Stimulated activated CD8-positive, alpha-beta memory T cell treated with anti-CD3 and anti-CD28 coated beads, Interleukin-12 subunit alpha, Interleukin-12 subunit beta, amount 100 ng/mL, for 4 hours (primary cell): ENCODE data around the gene JMJD1C.
"Not testable (repeated sequence)": the region's sequence is repeated elsewhere in the genome, so short reads cannot be mapped to it uniquely, and the experiment has no call there.

Experiments used
- DNase-seq: peaks from one replicate; pipeline ENCODE4 v3.0.0-alpha.2; 2020; ENCODE audit warnings: low read depth

The JMJD1C gene

GRCh38 chr10:63258920-63259678 lies 206.7 kb downstream of the JMJD1C start:
- no peak for DNase-seq

DNA sequence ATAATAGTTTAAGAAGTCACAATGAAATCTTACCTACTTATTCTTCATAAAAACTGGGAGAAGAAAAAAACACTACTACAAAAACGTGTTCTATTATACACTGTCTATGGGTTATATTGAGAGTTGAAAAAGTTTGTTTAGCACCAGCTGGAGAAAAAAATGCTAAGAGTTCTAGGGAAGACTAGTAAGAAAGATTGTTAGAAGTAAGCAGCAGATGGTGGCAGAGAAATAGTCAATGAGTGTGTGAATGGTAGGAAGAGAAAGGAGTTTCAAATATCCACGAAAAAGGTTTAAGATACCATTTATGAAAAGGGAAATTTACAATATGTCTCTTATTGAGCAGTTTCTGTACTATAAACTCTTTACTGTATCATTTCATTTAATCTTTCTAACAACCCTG lies 208.0 kb downstream of the JMJD1C start:
- DNase-seq = no peak

DNA sequence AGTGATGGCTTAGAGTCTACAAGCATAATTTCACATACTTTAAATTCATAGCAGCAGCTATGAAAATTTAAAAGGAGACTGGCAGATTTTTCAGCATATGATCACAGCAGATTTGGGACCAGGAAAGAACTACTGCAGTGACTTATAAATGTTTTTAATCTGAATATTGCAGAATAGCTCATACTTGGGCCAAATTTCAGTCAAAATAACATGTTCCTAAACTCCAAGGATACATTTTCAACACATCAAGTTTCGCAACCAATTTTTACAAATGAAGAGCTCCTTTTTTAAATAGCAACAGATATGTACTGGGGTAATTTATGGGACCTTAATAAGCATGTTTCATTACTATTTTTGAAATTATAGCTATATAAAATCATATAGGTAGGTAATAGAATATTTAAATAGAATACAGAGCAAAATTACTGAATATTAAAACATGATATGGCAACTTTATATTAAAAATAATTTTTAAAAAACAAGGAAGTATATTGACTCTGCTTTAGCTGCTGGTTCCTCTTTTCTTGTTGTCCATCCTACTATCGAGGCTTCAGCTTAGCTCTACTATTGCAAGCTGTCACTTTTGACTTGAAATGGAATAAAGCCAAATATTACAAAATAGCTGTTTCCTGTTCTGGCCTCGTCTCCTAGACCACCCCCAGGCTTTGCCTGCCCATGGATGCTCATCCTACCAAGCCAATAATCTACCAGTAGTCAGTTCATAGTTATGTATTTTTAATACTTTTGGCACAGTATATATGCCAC lies 209.6 kb downstream of the JMJD1C start:
- no peak for DNase-seq

DNA sequence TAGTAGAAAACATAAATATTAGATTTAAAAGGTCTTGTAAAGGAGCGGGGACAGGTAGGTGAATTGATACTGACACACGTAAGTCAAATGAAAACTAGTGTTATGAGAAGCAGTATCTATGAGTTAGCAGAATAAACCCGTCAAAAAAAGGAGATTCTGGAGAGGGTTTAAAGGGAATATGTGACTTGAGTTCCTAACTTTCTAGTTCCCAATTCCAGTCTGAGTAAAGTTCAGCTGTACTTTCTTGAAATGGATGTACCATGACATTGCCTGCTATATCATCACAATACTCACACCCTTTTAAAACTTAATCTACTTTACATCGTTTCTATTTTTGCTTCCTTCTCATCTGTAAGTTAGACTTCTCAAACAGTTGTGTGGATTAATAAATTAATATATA lies 210.5 kb downstream of the JMJD1C start:
- no peak for DNase-seq

GRCh38 chr10:63253040-63253439 lies 212.7 kb downstream of the JMJD1C start:
- DNase-seq = no peak

GRCh38 chr10:63252095-63252762 lies 213.5 kb downstream of the JMJD1C start:
- DNase-seq = no peak

GRCh38 chr10:63250032-63250431 lies 215.7 kb downstream of the JMJD1C start:
- DNase-seq = no peak

DNA sequence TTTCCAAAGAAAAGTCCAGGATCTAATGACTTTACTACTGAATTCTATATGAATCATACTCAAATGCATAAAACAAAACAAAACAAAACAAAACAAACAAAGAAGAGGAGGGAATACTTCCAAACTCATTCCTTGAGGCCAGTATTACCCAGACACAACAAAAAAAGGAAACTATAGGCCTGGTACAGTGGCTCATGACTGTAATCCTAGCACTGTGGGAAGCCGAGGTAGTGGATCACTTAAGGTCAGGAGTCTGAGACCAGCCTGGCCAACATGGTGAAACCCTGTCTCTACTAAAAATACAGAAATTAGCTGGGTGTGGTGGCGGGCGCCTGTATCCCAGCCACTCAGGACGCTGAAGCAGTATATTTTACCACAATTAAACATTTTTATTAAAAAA lies 218.0 kb downstream of the JMJD1C start:
- DNase-seq = no peak

DNA sequence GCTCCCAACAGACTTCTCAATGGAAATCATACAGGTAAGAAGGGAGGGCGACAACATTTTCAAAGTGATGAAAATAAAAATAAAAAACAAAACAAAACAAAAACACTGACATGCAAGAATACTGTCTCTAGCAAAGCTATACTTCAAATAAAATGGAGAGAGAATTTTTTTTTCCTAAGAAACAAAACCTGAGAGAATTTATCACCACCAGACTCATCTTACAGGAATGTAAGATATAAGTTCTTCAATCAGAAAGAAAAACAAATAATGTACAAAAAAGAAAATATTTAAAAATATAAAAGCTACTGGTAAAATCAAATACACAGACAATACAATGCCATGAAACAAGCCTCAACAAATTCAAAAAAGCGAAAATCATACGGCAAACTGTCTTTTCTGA lies 219.4 kb downstream of the JMJD1C start:
- no peak for DNase-seq

DNA sequence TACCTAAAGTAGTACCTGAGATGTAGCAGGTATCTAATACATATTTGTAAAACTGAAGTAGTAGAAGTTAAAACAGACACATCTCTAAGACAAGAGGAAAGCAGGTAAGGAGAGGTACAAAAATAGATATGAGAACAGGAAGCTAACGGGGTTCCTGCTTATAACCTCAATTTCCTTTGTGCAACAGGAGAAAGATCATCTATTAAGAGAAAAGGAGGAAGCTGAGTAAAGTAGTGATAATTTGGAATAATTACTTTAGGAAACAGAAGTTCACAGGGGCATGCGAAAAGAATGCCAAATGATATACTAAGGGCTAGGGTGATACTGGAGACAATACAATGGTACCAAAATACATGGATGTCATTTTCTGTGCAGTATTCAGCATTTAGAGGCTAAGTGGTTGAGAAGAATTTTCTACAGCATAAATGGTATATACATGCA lies 223.9 kb downstream of the JMJD1C start:
- DNase-seq = no peak

GRCh38 chr10:63240807-63241206 lies 225.0 kb downstream of the JMJD1C start:
- no peak for DNase-seq

- no peak for DNase-seq
Measured at GRCh38 chr10:63238501-63238900, 227.3 kb downstream of the JMJD1C start.

DNA sequence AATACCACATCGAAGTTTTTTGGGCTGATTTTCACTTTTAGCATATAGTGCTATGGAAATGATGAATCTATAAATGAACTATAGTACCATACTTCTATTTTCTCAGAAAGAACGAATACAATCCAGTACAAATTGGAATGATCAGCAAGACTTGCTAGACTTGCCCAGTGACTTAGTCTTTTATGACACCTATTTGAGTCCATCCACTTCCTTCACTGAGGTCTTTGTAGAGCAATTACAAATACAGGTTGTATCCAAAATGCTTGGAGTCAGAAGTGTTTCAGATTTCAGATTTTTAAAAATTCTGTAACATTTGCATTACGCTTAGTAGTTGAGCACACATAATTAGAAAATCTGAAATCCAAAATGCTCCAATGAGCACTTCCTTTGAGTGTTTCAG lies 228.4 kb downstream of the JMJD1C start:
- no peak for DNase-seq

DNA sequence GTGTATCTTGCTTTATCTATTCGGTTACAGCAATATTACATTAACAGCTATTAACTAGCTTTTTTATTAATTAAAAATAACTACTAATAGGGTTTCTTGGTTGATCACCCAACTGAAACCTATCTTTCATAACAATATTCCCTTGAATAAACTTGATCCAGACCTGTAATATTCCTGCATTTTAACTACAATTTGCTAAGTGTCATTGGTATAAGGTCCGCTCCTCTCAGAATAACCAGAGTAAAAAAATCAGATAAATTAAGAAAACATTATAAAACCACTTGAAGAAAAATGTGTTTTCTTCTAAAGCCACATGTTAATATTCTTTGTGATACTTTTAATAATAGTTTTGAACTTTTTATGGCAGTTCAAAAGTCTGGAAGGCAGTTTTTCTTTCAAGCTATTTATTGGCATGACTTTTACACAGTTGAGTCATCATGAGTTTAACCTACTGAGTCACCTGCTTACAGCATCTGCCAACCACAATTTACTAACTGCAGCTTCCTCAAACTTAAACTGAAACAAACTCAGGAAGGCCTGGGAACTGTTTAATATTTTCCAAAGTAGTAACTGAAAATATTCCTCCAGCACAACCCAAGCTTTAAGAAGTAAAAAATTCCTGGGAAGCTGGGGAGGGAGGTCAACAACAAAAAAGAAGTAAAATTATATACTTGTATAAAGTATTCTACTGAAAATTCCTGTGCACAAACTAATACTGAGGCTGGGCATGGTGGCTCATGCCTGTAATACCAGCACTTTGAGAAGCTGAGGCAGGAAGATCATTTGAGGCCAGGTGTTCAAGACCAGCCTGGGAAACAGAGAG lies 229.5 kb downstream of the JMJD1C start:
- no peak for DNase-seq

DNA sequence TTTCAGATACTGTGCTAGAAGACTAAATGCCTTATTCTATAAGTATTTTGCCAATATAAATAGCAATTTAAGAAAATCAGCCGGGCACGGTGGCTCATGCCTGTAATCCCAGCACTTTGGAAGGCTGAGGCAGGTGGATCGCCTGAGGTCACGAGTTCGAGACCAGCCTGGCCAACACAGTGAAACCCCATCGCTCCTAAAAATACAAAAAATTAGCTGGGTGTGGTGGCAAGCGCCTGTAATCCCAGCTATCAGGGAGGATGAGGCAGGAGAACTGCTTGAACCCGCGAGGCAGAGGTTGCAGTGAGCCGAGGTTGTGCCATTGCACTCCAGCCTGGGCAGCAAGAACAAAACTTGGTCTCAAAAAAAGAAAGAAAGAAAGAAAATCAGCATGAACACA lies 230.6 kb downstream of the JMJD1C start:
- not testable (repeated sequence) for DNase-seq

DNA sequence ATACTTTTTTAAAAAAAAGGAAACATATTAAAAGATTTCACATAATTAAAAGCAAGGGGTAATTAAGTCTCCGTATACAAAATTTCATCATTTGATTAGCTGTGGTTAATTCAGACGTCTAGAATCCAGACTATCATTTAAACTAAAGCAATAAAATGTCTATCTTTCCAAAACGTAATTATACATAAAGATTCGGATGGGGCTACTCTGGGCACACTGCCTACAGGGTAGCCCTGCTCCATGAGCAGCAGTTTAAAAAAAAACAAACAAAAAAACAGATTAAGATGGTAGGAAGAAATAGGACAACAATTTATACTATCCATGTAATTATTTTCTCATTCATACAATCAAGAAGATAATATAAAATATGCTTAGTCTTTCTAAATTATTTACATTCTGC lies 236.6 kb downstream of the JMJD1C start:
- no peak for DNase-seq

DNA sequence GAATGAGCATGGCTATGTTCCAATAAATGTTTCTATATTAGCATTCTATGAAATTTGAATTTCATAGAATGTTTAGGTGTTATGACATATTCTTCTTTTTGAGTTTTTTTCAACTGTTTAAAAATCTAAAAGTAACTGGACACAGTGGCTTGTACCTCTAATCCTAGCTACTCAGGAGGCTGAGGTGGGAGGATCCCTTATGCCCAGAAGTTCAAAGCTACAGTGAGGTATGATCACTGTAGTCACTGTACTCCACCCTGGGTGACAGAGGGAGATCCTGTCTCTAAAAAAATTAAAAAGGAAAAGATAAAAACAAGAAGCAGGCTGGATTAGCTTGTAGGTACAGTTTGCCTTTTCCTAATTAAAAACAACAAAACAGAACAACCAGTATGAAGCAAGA lies 237.5 kb downstream of the JMJD1C start:
- no peak for DNase-seq

DNA sequence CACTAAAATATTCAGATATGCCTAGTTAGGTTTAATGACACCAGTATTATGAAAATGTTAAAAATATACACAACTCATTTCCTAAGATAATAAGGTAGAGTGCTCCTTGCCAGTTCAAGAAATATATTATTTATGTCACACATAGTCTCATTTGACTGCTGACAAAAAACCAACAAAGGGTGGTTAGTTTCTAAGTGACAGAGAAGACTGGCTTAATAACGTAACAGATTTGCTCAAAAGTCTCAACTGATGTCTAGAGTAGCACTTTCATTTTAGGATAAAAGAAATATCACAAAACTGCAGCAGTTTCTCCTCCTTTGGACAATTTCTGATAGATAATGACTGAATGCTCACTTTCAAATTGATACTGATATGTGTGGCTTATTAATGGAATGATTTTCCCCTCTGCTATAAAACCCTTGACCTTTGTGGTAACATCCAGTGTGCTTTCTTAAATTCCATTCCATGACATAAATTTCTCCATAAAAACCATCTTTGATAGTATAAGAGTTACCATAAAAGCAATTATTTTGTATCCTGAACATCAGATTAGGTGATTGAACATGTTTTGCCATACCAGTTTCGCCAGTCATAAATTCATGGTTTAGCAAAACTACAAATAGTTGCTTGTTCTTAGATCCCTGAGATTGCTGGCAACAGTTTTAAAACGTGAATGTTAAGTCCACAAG lies 238.4 kb downstream of the JMJD1C start:
- DNase-seq = no peak

GRCh38 chr10:63224241-63224640 lies 241.5 kb downstream of the JMJD1C start:
- DNase-seq = no peak

- DNase-seq = no peak
Measured at GRCh38 chr10:63221950-63222349, 243.8 kb downstream of the JMJD1C start.

- DNase-seq = no peak
Measured at GRCh38 chr10:63219749-63220148, 246.0 kb downstream of the JMJD1C start.
